Measurements from ENCODE around the gene EHBP1. TPM values are rescaled to one million over a fixed set of nuclear protein-coding genes. Genes with fewer than 3 reads are reported as not detected.

The EHBP1 gene
- polyA plus RNA-seq, 1 of the 3 experiments (the other 2 are of a cell fraction): 62.7 TPM

DNA sequence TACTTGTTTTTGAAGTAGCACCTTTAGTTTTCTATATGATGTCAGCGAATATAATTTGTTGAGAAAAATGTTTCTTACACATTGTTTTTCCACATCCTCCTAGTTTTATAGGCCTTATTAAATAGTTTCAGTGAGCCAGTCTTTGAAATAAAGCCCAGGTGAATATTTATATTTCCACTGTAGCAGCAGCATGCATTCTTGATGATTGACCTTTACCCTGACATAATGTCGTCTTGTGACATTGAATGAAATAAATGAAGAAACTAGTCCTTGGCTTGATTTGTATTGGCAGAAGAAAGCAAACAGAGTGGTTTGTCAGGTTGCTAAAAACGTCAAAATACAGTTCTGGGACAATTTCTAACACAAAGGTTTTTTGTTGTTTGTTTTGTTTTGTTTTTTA is 84.4 kb downstream of the EHBP1 start:
- H3K4me1 ChIP-seq (ENCODE audit: control insufficient read depth in 1 of 2, insufficient read depth in 2 of 2, low read depth in 1 of 2, low read length in 1 of 2): peaks cover 0 to 9% of the 10 kb centered on the region in 2 experiments; a peak in 2 of 4 replicates
- no peak overlapping the region for H3K4me2 ChIP-seq
- H3K27me3 ChIP-seq (ENCODE audit: insufficient read depth): no peaks in the 10 kb centered on the region
- POLR2A ChIA-PET: no interaction called here
- peaks cover 4% of the 10 kb centered on the region; the same call in 1 of the 2 replicates for H4K20me1 ChIP-seq (ENCODE audit: insufficient read depth)
- H2AFZ ChIP-seq (ENCODE audit: low read depth): no peak overlapping the region
- H3K9me2 ChIP-seq: no peaks in the 10 kb centered on the region
- H3K79me2 ChIP-seq (ENCODE audit: insufficient read depth): peaks cover 19% of the 10 kb centered on the region
- TF ChIP-seq MEF2A (IDR thresholded peaks at IDR 0.05; ENCODE audit: borderline replicate concordance, low read depth) (no peak), FOSL2 (IDR thresholded peaks at IDR 0.05; ENCODE audit: borderline replicate concordance, low read depth) (no peak), RXRA (IDR thresholded peaks at IDR 0.05; ENCODE audit: borderline replicate concordance, low read depth) (no peak), EZH2phosphoT487 (IDR thresholded peaks at IDR 0.05; ENCODE audit: borderline replicate concordance, low read depth) (no peak), RFX5 (IDR thresholded peaks at IDR 0.05; ENCODE audit: low read length) (no peak), GATA2 (CRISPR knock-in tag; IDR thresholded peaks at IDR 0.05) (no peak), MAX (IDR thresholded peaks at IDR 0.05; ENCODE audit: low read depth) (no peak), RCOR1 (IDR thresholded peaks at IDR 0.05; ENCODE audit: low read length) (no peak), JUND (IDR thresholded peaks at IDR 0.05) (no peak), TAF1 (IDR thresholded peaks at IDR 0.05; ENCODE audit: borderline replicate concordance, low read depth, low read length) (no peak), TEAD4 (IDR thresholded peaks at IDR 0.05; ENCODE audit: borderline replicate concordance, insufficient read depth) (no peak), ELF1 (IDR thresholded peaks at IDR 0.05) (no peak), NFIC (IDR thresholded peaks at IDR 0.05; ENCODE audit: borderline replicate concordance) (no peak)
- peaks cover 0 to 3% of the 10 kb centered on the region in 2 experiments for H3K36me3 ChIP-seq (replicated peaks in 1 of 2; ENCODE audit: control insufficient read depth in 1 of 2, insufficient read depth in 2 of 2, low read length in 1 of 2)
- no peak for DNase-seq
- CTCF ChIA-PET: interaction anchor here (1.2 kb wide), 1 partner anchor 15 kb away, joined by 3 read pairs; no protein-coding TSS in a partner anchor
- no peak overlapping the region for H3K4me3 ChIP-seq (ENCODE audit: low read depth in 2 of 2, low read length in 1 of 2)
- no peak overlapping the region for H3K27ac ChIP-seq (ENCODE audit: low read depth in 2 of 2, low read length in 1 of 2)
- no peak overlapping the region for H3K9ac ChIP-seq
- H3K9me3 ChIP-seq: no peaks in the 10 kb centered on the region
- H3F3A ChIP-seq (replicated peaks; ENCODE audit: insufficient read depth): peaks cover 9% of the 10 kb centered on the region
- WGBS (ENCODE audit: low lambda C conversion rate): 81% methylated on average over 3 of the region's 3 CpGs

DNA sequence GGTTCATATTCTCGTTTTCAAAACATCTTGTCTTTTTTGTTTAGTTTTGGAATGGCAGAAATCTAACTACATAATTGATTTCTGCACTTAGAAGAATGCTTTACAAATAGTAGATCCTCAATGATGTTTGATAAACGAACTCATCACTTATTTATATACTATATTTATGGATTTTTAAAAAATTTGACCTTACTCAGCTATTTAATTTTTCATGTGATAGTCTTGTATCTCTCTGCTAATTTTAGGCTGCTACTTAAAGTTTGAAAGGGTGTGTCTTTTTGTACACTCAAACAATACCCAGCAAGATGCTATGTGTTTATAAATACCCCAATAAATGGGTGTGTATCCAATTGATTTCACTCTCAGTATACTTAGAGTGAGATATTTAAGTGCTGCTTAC is 86.9 kb downstream of the EHBP1 start:
- no peak overlapping the region for H3K4me3 ChIP-seq (ENCODE audit: low read depth in 2 of 2, low read length in 1 of 2)
- H3K27me3 ChIP-seq (ENCODE audit: insufficient read depth): no peaks in the 10 kb centered on the region
- H3K36me3 ChIP-seq (replicated peaks in 1 of 2; ENCODE audit: control insufficient read depth in 1 of 2, insufficient read depth in 2 of 2, low read length in 1 of 2): peaks cover 0 to 3% of the 10 kb centered on the region in 2 experiments
- CTCF ChIA-PET: interaction anchor here (0.6 to 1.4 kb wide), 2 partner anchors 11 to 17 kb away, joined by 3 read pairs; no protein-coding TSS in a partner anchor
- TF ChIP-seq, protein P1, sequence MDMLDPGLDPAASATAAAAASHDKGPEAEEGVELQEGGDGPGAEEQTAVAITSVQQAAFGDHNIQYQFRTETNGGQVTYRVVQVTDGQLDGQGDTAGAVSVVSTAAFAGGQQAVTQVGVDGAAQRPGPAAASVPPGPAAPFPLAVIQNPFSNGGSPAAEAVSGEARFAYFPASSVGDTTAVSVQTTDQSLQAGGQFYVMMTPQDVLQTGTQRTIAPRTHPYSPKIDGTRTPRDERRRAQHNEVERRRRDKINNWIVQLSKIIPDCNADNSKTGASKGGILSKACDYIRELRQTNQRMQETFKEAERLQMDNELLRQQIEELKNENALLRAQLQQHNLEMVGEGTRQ (IDR thresholded peaks at IDR 0.05; ENCODE audit: borderline replicate concordance, low read depth, low read length): no peak
- TF ChIP-seq RXRA (IDR thresholded peaks at IDR 0.05; ENCODE audit: borderline replicate concordance, low read depth): no peak
- H4K20me1 ChIP-seq (ENCODE audit: insufficient read depth): no peaks in the 10 kb centered on the region; the same call in 1 of the 2 replicates
- H3K9ac ChIP-seq: no peak overlapping the region
- H3K4me1 ChIP-seq (ENCODE audit: control insufficient read depth in 1 of 2, insufficient read depth in 2 of 2, low read depth in 1 of 2, low read length in 1 of 2): peaks cover 0 to 11% of the 10 kb centered on the region in 2 experiments; a peak in 2 of 4 replicates
- no peak overlapping the region for H3K4me2 ChIP-seq
- H3K9me2 ChIP-seq: no peaks in the 10 kb centered on the region
- WGBS (ENCODE audit: low lambda C conversion rate): 91% methylated on average over 2 of the region's 2 CpGs
- POLR2A ChIA-PET: no interaction called here
- no peaks in the 10 kb centered on the region for H3F3A ChIP-seq (replicated peaks; ENCODE audit: insufficient read depth)
- no peak for DNase-seq
- no peak overlapping the region for H3K27ac ChIP-seq (ENCODE audit: low read depth in 2 of 2, low read length in 1 of 2)
- H2AFZ ChIP-seq (ENCODE audit: low read depth): no peak overlapping the region
- peaks cover 24% of the 10 kb centered on the region for H3K79me2 ChIP-seq (ENCODE audit: insufficient read depth)
- H3K9me3 ChIP-seq: no peaks in the 10 kb centered on the region
